SK-N-SH (cell line): ENCODE results near the gene TM7SF3. TPM values are rescaled to one million over a fixed set of nuclear protein-coding genes. Genes with fewer than 3 reads are reported as not detected.

Source experiments
- CTCF ChIA-PET: fragments of 300-600, 350-600 bp; formaldehyde crosslinking; extraction: SDS; loops from one replicate; lab custom pipeline; 2021; lab: Yijun Ruan, JAX
- POLR2A ChIA-PET: fragments of 350-600 bp; sonication (Branson Sonifier 250); formaldehyde crosslinking; extraction: SDS; loops from one replicate; lab custom pipeline; 2020; ENCODE audit warnings: antibody characterized with exemption, inconsistent platforms; lab: Yijun Ruan, JAX
- DNase-seq: peaks from one replicate; pipeline ENCODE4 v3.0.0; 2012
- H2AFZ ChIP-seq: fragments of 200-600 bp; sonication (generic); 2 replicates; pipeline ENCODE4 v1.8.1; 2016; ENCODE audit warnings: antibody characterized with exemption, mild to moderate bottlenecking, low read depth
- H3F3A ChIP-seq: fragments of 200-600 bp; sonication (generic); replicated peaks from 2 replicates; pipeline ENCODE3; 2016; ENCODE audit warnings: antibody characterized with exemption, mild to moderate bottlenecking; ENCODE audit not compliant: insufficient read depth
- H3K27ac ChIP-seq, 2 experiments: fragments of 200-500 bp in 1 of 2; fragments of 200-600 bp in 1 of 2; sonication (Bioruptor generic) in 1 of 2; sonication (generic), shearing (Covaris generic) in 1 of 2; 2 replicates each; pipeline versions ENCODE4 v1.5.1 to v1.6.1; 2014 to 2016; ENCODE audit warnings: low read depth in 2 of 2, inconsistent platforms in 1 of 2, low read length in 1 of 2, mild to moderate bottlenecking in 1 of 2, mixed read lengths in 1 of 2
- H3K27me3 ChIP-seq: fragments of 200-600 bp; sonication (generic), shearing (Covaris generic); 2 replicates; pipeline ENCODE4 v1.6.1; 2016; ENCODE audit warnings: mixed run types; ENCODE audit not compliant: insufficient read depth
- H3K36me3 ChIP-seq, 2 experiments: fragments of 200-500 bp in 1 of 2; fragments of 200-600 bp in 1 of 2; sonication (Bioruptor generic) in 1 of 2; sonication (generic) in 1 of 2; replicated peaks in 1 of 2; 2 replicates each; pipeline versions ENCODE3 to v1.5.1; 2014 to 2016; ENCODE audit warnings: low read length in 1 of 2, mild to moderate bottlenecking in 1 of 2; ENCODE audit not compliant: insufficient read depth in 2 of 2, control insufficient read depth in 1 of 2
- H3K4me1 ChIP-seq, 2 experiments: fragments of 200-500 bp in 1 of 2; fragments of 200-600 bp in 1 of 2; sonication (Bioruptor generic) in 1 of 2; sonication (generic), shearing (Covaris generic) in 1 of 2; 2 replicates each; pipeline versions ENCODE4 v1.5.1 to v1.6.1; 2014 to 2016; ENCODE audit warnings: low read depth in 1 of 2, low read length in 1 of 2, mixed run types in 1 of 2; ENCODE audit not compliant: insufficient read depth in 2 of 2, control insufficient read depth in 1 of 2
- H3K4me2 ChIP-seq: fragments of 200-600 bp; sonication (generic), shearing (Covaris generic); 2 replicates; pipeline ENCODE4 v1.6.1; 2017; ENCODE audit warnings: mixed run types
- H3K4me3 ChIP-seq, 2 experiments: fragments of 200-500 bp in 1 of 2; fragments of 200-600 bp in 1 of 2; sonication (Bioruptor generic) in 1 of 2; sonication (generic), shearing (Covaris generic) in 1 of 2; 2 replicates each; pipeline versions ENCODE4 v1.5.1 to v1.8.1; 2014 to 2016; ENCODE audit warnings: low read depth in 2 of 2, inconsistent platforms in 1 of 2, low read length in 1 of 2, mild to moderate bottlenecking in 1 of 2, mixed read lengths in 1 of 2, moderate library complexity in 1 of 2
- H3K79me2 ChIP-seq: fragments of 200-600 bp; sonication (generic); 2 replicates; pipeline ENCODE4 v1.8.1; 2017; ENCODE audit warnings: mild to moderate bottlenecking; ENCODE audit not compliant: insufficient read depth
- H3K9ac ChIP-seq: fragments of 200-600 bp; sonication (generic); 2 replicates; pipeline ENCODE4 v1.6.1; 2017; ENCODE audit warnings: mixed run types
- H3K9me2 ChIP-seq: fragments of 200-600 bp; sonication (generic); 2 replicates; pipeline ENCODE4 v1.6.1; 2017; ENCODE audit warnings: mixed run types
- H3K9me3 ChIP-seq: fragments of 200-600 bp; sonication (generic); 2 replicates; pipeline ENCODE4 v1.6.1; 2017; ENCODE audit warnings: mixed run types, mild to moderate bottlenecking, moderate library complexity
- H4K20me1 ChIP-seq: fragments of 200-600 bp; sonication (generic); 2 replicates; pipeline ENCODE4 v1.6.1; 2017; ENCODE audit warnings: mild to moderate bottlenecking, mixed run types; ENCODE audit not compliant: insufficient read depth
- CTCF ChIP-seq: fragments of 200-600 bp; sonication (generic); IDR thresholded peaks from 2 replicates; pipeline ENCODE4 v1.6.1; 2017; ENCODE audit warnings: antibody characterized with exemption, mild to moderate bottlenecking, moderate library complexity
- ELF1 ChIP-seq: IDR thresholded peaks from 2 replicates; pipeline ENCODE4 v1.4.0; 2012
- FOXJ3 ChIP-seq: sonication (generic); formaldehyde crosslinking; IDR thresholded peaks from 2 replicates; pipeline ENCODE4 v1.5.1; 2020; ENCODE audit warnings: mild to moderate bottlenecking, missing genetic modification reagents
- GABPA ChIP-seq: IDR thresholded peaks from 2 replicates; pipeline ENCODE4 v1.4.0; 2012; ENCODE audit warnings: low read depth, mild to moderate bottlenecking
- MAX ChIP-seq: IDR thresholded peaks from 2 replicates; pipeline ENCODE4 v1.4.0; 2012; ENCODE audit warnings: low read depth
- MEF2A ChIP-seq: IDR thresholded peaks from 2 replicates; pipeline ENCODE4 v1.4.0; 2012; ENCODE audit warnings: low read depth, borderline replicate concordance
- NRF1 ChIP-seq: IDR thresholded peaks from 2 replicates; pipeline ENCODE4 v1.6.1; 2012; ENCODE audit warnings: low read depth, mild to moderate bottlenecking, low read length
- PBX3 ChIP-seq: IDR thresholded peaks from 2 replicates; pipeline ENCODE4; 2012
- POLR2AphosphoS5 ChIP-seq: IDR thresholded peaks from 2 replicates; pipeline ENCODE4 v1.6.1; 2012; ENCODE audit warnings: low read depth, low read length
- RAD21 ChIP-seq: IDR thresholded peaks from 2 replicates; pipeline ENCODE4 v1.6.1; 2012; ENCODE audit warnings: mild to moderate bottlenecking, low read length
- RCOR1 ChIP-seq: fragments of 150-350 bp; IDR thresholded peaks from 2 replicates; pipeline ENCODE4 v1.6.1; 2017; ENCODE audit warnings: antibody characterized with exemption, low read length
- RXRA ChIP-seq: IDR thresholded peaks from 2 replicates; pipeline ENCODE4 v1.4.0; 2012; ENCODE audit warnings: low read depth, mild to moderate bottlenecking, borderline replicate concordance
- TCF12 ChIP-seq: IDR thresholded peaks from 2 replicates; pipeline ENCODE4 v1.4.0; 2012
- TEAD4 ChIP-seq: IDR thresholded peaks from 2 replicates; pipeline ENCODE4 v1.4.0; 2012; ENCODE audit warnings: mild to moderate bottlenecking, borderline replicate concordance; ENCODE audit not compliant: insufficient read depth
- YY1 ChIP-seq: IDR thresholded peaks from 2 replicates; pipeline ENCODE4 v1.4.0; 2012; ENCODE audit warnings: low read depth, mild to moderate bottlenecking
- WGBS: methylation state at CpG from one replicate; pipeline ENCODE4 v1.1.6; 2017; ENCODE audit warnings: low lambda C conversion rate; 5-methylcytosine and 5-hydroxymethylcytosine counted together
- polyA plus RNA-seq, 3 experiments: library from polyadenylated mRNA; depleted of rRNA; stranded (reverse); fragments of >200 nt; gene quantifications; 2 replicates each; pipeline ENCODE4 v1.2.3, GENCODE V29; 2012
- TF ChIP-seq, protein P1 (sequence below): IDR thresholded peaks from 2 replicates; pipeline ENCODE4 v1.4.0; 2012; ENCODE audit warnings: low read depth, borderline replicate concordance
- TF ChIP-seq, protein P2 (sequence below): fragments of 150-350 bp; IDR thresholded peaks from 2 replicates; pipeline ENCODE4 v1.6.1; 2017; ENCODE audit warnings: antibody characterized with exemption, low read length, low read depth, borderline replicate concordance
- TF ChIP-seq, protein P3 (sequence below): IDR thresholded peaks from 2 replicates; pipeline ENCODE4 v1.4.0; 2012; ENCODE audit warnings: low read depth, borderline replicate concordance
- TF ChIP-seq, protein P4 (sequence below): IDR thresholded peaks from 2 replicates; pipeline ENCODE4 v1.6.1; 2012; ENCODE audit warnings: mild to moderate bottlenecking, low read depth, low read length, moderate library complexity

Gene TM7SF3
- polyA plus RNA-seq, 1 of the 3 experiments (the other 2 are of a cell fraction): 72.1 TPM

- Histone ChIP-seq H3F3A (no peaks in the 10 kb centered on the region), H4K20me1 (no peaks in the 10 kb centered on the region), H3K27me3 (no peaks in the 10 kb centered on the region), H3K4me3 (no peak overlapping the region), H3K79me2 (peaks cover 12% of the 10 kb centered on the region; the same call in 1 of the 2 replicates), H3K27ac (no peak overlapping the region), H2AFZ (no peak overlapping the region), H3K9ac (no peak overlapping the region), H3K4me1 (no peaks in the 10 kb centered on the region), H3K4me2 (no peak overlapping the region), H3K9me2 (no peaks in the 10 kb centered on the region), H3K36me3 (peaks cover 39 to 41% of the 10 kb centered on the region in 2 experiments), H3K9me3 (no peaks in the 10 kb centered on the region)
- CTCF ChIA-PET: no interaction called here
- 95% methylated on average over 3 of the region's 3 CpGs for WGBS
- DNase-seq: no peak
- POLR2A ChIA-PET: interaction anchor here (1.0 kb wide), 1 partner anchor 9 kb away, joined by 3 read pairs; the partner anchor contains the start of gene MED21
- no peak for TF ChIP-seq ELF1
- no peak for TF ChIP-seq PBX3
- TF ChIP-seq, protein P1, sequence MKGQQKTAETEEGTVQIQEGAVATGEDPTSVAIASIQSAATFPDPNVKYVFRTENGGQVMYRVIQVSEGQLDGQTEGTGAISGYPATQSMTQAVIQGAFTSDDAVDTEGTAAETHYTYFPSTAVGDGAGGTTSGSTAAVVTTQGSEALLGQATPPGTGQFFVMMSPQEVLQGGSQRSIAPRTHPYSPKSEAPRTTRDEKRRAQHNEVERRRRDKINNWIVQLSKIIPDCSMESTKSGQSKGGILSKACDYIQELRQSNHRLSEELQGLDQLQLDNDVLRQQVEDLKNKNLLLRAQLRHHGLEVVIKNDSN: no peak
- TF ChIP-seq, protein P2, sequence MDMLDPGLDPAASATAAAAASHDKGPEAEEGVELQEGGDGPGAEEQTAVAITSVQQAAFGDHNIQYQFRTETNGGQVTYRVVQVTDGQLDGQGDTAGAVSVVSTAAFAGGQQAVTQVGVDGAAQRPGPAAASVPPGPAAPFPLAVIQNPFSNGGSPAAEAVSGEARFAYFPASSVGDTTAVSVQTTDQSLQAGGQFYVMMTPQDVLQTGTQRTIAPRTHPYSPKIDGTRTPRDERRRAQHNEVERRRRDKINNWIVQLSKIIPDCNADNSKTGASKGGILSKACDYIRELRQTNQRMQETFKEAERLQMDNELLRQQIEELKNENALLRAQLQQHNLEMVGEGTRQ: no peak
- TF ChIP-seq GABPA: no peak
- TF ChIP-seq RAD21: no peak
- TF ChIP-seq TEAD4: no peak
- TF ChIP-seq RCOR1: no peak
- no peak for TF ChIP-seq RXRA
- TF ChIP-seq YY1: no peak
- TF ChIP-seq MEF2A: no peak
- no peak for TF ChIP-seq CTCF
- TF ChIP-seq, protein P3, sequence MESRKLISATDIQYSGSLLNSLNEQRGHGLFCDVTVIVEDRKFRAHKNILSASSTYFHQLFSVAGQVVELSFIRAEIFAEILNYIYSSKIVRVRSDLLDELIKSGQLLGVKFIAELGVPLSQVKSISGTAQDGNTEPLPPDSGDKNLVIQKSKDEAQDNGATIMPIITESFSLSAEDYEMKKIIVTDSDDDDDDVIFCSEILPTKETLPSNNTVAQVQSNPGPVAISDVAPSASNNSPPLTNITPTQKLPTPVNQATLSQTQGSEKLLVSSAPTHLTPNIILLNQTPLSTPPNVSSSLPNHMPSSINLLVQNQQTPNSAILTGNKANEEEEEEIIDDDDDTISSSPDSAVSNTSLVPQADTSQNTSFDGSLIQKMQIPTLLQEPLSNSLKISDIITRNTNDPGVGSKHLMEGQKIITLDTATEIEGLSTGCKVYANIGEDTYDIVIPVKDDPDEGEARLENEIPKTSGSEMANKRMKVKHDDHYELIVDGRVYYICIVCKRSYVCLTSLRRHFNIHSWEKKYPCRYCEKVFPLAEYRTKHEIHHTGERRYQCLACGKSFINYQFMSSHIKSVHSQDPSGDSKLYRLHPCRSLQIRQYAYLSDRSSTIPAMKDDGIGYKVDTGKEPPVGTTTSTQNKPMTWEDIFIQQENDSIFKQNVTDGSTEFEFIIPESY: no peak
- no peak for TF ChIP-seq MAX
- no peak for TF ChIP-seq TCF12
- TF ChIP-seq FOXJ3 (CRISPR knock-in tag): no peak
- no peak for TF ChIP-seq NRF1
- TF ChIP-seq POLR2AphosphoS5: no peak
- TF ChIP-seq, protein P4, sequence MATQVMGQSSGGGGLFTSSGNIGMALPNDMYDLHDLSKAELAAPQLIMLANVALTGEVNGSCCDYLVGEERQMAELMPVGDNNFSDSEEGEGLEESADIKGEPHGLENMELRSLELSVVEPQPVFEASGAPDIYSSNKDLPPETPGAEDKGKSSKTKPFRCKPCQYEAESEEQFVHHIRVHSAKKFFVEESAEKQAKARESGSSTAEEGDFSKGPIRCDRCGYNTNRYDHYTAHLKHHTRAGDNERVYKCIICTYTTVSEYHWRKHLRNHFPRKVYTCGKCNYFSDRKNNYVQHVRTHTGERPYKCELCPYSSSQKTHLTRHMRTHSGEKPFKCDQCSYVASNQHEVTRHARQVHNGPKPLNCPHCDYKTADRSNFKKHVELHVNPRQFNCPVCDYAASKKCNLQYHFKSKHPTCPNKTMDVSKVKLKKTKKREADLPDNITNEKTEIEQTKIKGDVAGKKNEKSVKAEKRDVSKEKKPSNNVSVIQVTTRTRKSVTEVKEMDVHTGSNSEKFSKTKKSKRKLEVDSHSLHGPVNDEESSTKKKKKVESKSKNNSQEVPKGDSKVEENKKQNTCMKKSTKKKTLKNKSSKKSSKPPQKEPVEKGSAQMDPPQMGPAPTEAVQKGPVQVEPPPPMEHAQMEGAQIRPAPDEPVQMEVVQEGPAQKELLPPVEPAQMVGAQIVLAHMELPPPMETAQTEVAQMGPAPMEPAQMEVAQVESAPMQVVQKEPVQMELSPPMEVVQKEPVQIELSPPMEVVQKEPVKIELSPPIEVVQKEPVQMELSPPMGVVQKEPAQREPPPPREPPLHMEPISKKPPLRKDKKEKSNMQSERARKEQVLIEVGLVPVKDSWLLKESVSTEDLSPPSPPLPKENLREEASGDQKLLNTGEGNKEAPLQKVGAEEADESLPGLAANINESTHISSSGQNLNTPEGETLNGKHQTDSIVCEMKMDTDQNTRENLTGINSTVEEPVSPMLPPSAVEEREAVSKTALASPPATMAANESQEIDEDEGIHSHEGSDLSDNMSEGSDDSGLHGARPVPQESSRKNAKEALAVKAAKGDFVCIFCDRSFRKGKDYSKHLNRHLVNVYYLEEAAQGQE: no peak
Measured at GRCh38 chr12:27031531-27031930, 17.3 kb upstream of the TM7SF3 start.
